HepG2 (cell line): ENCODE data around the gene CLDN15. TPM values are rescaled to one million over a fixed set of nuclear protein-coding genes. Genes with fewer than 3 reads are reported as not detected.
A peak's percentile ranks its signal among the peaks of the same experiment; 100 is the strongest.

ENCODE experiments used
- ATF3 ChIP-seq: sonication (generic); formaldehyde crosslinking; IDR thresholded peaks from 2 replicates; pipeline ENCODE4 v1.4.0; 2020; ENCODE audit warnings: missing genetic modification reagents
- CEBPG ChIP-seq: IDR thresholded peaks from 2 replicates; pipeline ENCODE4 v1.6.1; 2016
- DPF2 ChIP-seq: sonication (generic); formaldehyde crosslinking; IDR thresholded peaks from 2 replicates; pipeline ENCODE4 v1.4.0; 2020; ENCODE audit warnings: mild to moderate bottlenecking, low read depth, missing genetic modification reagents, borderline replicate concordance
- ERF ChIP-seq: IDR thresholded peaks from 2 replicates; pipeline ENCODE4 v1.6.1; 2018; ENCODE audit warnings: missing biosample characterization, missing genetic modification reagents
- FOXC1 ChIP-seq: sonication (generic); formaldehyde crosslinking; IDR thresholded peaks from 2 replicates; pipeline ENCODE4 v1.8.0; 2022; ENCODE audit warnings: mild to moderate bottlenecking, missing genetic modification reagents, borderline replicate concordance
- HNF1A ChIP-seq, 2 experiments: sonication (generic) in 1 of 2; formaldehyde crosslinking in 1 of 2; IDR thresholded peaks; 2 replicates each; pipeline versions ENCODE4 v1.4.0 to v1.6.1; 2016 to 2020; ENCODE audit warnings: borderline replicate concordance in 1 of 2, low read depth in 1 of 2, mild to moderate bottlenecking in 1 of 2, missing genetic modification reagents in 1 of 2
- IKZF1 ChIP-seq: fragments of 450-650 bp; IDR thresholded peaks from 2 replicates; pipeline ENCODE4 v1.7.1; 2016
- KDM3A ChIP-seq: IDR thresholded peaks from 2 replicates; pipeline ENCODE4 v1.6.1; 2018; ENCODE audit warnings: low read depth, missing compliant biosample characterization
- NFYC ChIP-seq: IDR thresholded peaks from 2 replicates; pipeline ENCODE4 v1.6.1; 2016; ENCODE audit warnings: missing genetic modification reagents, missing compliant biosample characterization
- NR2F6 ChIP-seq, 2 experiments: IDR thresholded peaks; 2 replicates each; pipeline ENCODE4 v1.6.1; 2016; ENCODE audit warnings: antibody characterized with exemption in 1 of 2, mild to moderate bottlenecking in 1 of 2
- REPIN1 ChIP-seq: sonication (generic); formaldehyde crosslinking; IDR thresholded peaks from 2 replicates; pipeline ENCODE4 v1.8.0; 2022; ENCODE audit warnings: missing genetic modification reagents, low read depth, mild to moderate bottlenecking, borderline replicate concordance
- RXRB ChIP-seq: IDR thresholded peaks from 2 replicates; pipeline ENCODE4 v1.6.1; 2016; ENCODE audit warnings: borderline replicate concordance, missing genetic modification reagents, missing compliant biosample characterization
- ZBTB1 ChIP-seq: sonication (generic); formaldehyde crosslinking; IDR thresholded peaks from 2 replicates; pipeline ENCODE4 v1.4.0; 2020; ENCODE audit warnings: missing genetic modification reagents, borderline replicate concordance
- ZNF205 ChIP-seq: IDR thresholded peaks from 2 replicates; pipeline ENCODE4 v1.6.1; 2018; ENCODE audit warnings: missing biosample characterization, missing genetic modification reagents
- ZNF747 ChIP-seq: sonication (generic); formaldehyde crosslinking; IDR thresholded peaks from 2 replicates; pipeline ENCODE4 v1.8.1; 2023; ENCODE audit warnings: missing genetic modification reagents, mild to moderate bottlenecking, borderline replicate concordance
- ZNF782 ChIP-seq: sonication (generic); formaldehyde crosslinking; IDR thresholded peaks from 2 replicates; pipeline ENCODE4 v1.4.0; 2020; ENCODE audit warnings: missing genetic modification reagents, mild to moderate bottlenecking, borderline replicate concordance
- ZNF891 ChIP-seq: sonication (generic); formaldehyde crosslinking; IDR thresholded peaks from 2 replicates; pipeline ENCODE4 v1.5.0; 2020; ENCODE audit warnings: mild to moderate bottlenecking, missing genetic modification reagents
- polyA plus RNA-seq, 8 experiments: library from polyadenylated mRNA; depleted of rRNA in 3 of 8; stranded (reverse) in 7 of 8; unstranded in 1 of 8; fragments of >200 nt; fragmentation: Illumina TruSeq in 4 of 8; extraction: Trizol in 4 of 8; gene quantifications; 2 replicates each; pipeline versions ENCODE4 v1.2.1 to v1.2.3, GENCODE V29; 2011 to 2016; ENCODE audit warnings: low read depth in 4 of 8, missing spikeins in 1 of 8, mixed read lengths in 1 of 8; ENCODE audit not compliant: insufficient read depth in 1 of 8
- total RNA-seq, 5 experiments: library from RNA; depleted of rRNA; stranded (reverse); fragments of >200 nt; fragmentation: Illumina TruSeq; extraction: Trizol; gene quantifications; 2 replicates each; pipeline ENCODE4 v1.2.3, GENCODE V29; 2016; ENCODE audit warnings: low read depth in 1 of 5
- TF ChIP-seq, protein P1 (sequence below): sonication (generic); formaldehyde crosslinking; IDR thresholded peaks from 2 replicates; pipeline ENCODE4 v1.4.0; 2020; ENCODE audit warnings: missing genetic modification reagents
- TF ChIP-seq, protein P2 (sequence below): sonication (generic); formaldehyde crosslinking; IDR thresholded peaks from 2 replicates; pipeline ENCODE4 v1.4.0; 2020; ENCODE audit warnings: missing genetic modification reagents

Gene CLDN15
- total and polyA plus RNA-seq, 2 of the 13 experiments (the other 11 are each of a cell fraction or from before 2014, with no cell fraction given) = 7.1 to 17.8 TPM

GRCh38 chr7:101231644-101232043, 6.0 kb downstream of the CLDN15 start (continued):
- TF ChIP-seq REPIN1 (CRISPR knock-in tag) (no peak), NFYC (no peak), KDM3A (CRISPR knock-in tag) (peak; percentile 35; the same call in 1 of the 2 replicates), HNF1A (IDR thresholded peaks at IDR 0.05; ENCODE audit: low read depth) (peak; percentile 69), HNF1A (CRISPR knock-in tag; IDR thresholded peaks at IDR 0.05; ENCODE audit: borderline replicate concordance) (peak; percentile 82; the same call in 1 of the 2 replicates), ERF (CRISPR knock-in tag) (no peak), NR2F6 (IDR thresholded peaks at IDR 0.05) (no peak), NR2F6 (CRISPR knock-in tag; IDR thresholded peaks at IDR 0.05) (no peak), DPF2 (no peak), ZNF205 (CRISPR knock-in tag) (no peak), ATF3 (CRISPR knock-in tag) (no peak), ZNF747 (CRISPR knock-in tag) (no peak), ZNF782 (CRISPR knock-in tag) (no peak), ZBTB1 (CRISPR knock-in tag) (no peak), RXRB (CRISPR knock-in tag) (no peak), FOXC1 (no peak), ZNF891 (CRISPR knock-in tag) (no peak), IKZF1 (no peak), CEBPG (no peak)
- TF ChIP-seq, protein P1, sequence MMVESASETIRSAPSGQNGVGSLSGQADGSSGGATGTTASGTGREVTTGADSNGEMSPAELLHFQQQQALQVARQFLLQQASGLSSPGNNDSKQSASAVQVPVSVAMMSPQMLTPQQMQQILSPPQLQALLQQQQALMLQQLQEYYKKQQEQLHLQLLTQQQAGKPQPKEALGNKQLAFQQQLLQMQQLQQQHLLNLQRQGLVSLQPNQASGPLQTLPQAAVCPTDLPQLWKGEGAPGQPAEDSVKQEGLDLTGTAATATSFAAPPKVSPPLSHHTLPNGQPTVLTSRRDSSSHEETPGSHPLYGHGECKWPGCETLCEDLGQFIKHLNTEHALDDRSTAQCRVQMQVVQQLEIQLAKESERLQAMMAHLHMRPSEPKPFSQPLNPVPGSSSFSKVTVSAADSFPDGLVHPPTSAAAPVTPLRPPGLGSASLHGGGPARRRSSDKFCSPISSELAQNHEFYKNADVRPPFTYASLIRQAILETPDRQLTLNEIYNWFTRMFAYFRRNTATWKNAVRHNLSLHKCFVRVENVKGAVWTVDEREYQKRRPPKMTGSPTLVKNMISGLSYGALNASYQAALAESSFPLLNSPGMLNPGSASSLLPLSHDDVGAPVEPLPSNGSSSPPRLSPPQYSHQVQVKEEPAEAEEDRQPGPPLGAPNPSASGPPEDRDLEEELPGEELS (CRISPR knock-in tag) = no peak
- TF ChIP-seq, protein P2, sequence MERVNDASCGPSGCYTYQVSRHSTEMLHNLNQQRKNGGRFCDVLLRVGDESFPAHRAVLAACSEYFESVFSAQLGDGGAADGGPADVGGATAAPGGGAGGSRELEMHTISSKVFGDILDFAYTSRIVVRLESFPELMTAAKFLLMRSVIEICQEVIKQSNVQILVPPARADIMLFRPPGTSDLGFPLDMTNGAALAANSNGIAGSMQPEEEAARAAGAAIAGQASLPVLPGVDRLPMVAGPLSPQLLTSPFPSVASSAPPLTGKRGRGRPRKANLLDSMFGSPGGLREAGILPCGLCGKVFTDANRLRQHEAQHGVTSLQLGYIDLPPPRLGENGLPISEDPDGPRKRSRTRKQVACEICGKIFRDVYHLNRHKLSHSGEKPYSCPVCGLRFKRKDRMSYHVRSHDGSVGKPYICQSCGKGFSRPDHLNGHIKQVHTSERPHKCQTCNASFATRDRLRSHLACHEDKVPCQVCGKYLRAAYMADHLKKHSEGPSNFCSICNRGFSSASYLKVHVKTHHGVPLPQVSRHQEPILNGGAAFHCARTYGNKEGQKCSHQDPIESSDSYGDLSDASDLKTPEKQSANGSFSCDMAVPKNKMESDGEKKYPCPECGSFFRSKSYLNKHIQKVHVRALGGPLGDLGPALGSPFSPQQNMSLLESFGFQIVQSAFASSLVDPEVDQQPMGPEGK = no peak
